CD4-positive, alpha-beta T cell treated with Interleukin-6 at 100 ng/mL for 8 hours (primary cell): ENCODE measurements around the gene KRT74.

Experiments
- DNase-seq: peaks from one replicate; pipeline ENCODE4 v3.0.0-alpha.2; 2020; ENCODE audit warnings: mixed read lengths, low spot score

Gene KRT74

DNA sequence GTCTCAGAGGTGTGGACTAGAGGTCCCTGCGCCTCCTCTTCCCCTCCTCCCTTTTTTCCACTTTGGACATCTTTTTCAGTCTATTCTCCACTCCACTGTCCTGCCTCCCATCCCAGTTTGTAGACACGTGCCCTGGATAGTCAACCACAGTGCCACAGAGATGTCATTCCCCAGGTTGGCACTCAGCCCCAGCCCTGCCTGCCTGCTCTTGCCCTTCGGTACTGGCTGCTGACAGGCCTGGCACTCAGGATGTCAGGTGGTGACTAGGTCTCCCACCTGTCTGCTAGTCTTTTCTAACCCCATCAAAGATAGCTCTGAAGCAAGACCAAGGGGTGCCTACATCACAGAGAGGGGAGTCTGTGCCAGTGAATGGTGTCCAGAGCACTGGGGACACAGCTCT lies 36.5 kb downstream of the KRT74 start:
- DNase-seq = no peak

- DNase-seq = no peak
Observed at GRCh38 chr12:52535574-52535973, 38.1 kb downstream of the KRT74 start.

- no peak for DNase-seq
Observed at GRCh38 chr12:52534482-52534881, 39.2 kb downstream of the KRT74 start.

- DNase-seq = no peak
Observed at GRCh38 chr12:52533686-52534470, 39.8 kb downstream of the KRT74 start.

GRCh38 chr12:52532636-52533035 lies 41.0 kb downstream of the KRT74 start:
- no peak for DNase-seq

DNA sequence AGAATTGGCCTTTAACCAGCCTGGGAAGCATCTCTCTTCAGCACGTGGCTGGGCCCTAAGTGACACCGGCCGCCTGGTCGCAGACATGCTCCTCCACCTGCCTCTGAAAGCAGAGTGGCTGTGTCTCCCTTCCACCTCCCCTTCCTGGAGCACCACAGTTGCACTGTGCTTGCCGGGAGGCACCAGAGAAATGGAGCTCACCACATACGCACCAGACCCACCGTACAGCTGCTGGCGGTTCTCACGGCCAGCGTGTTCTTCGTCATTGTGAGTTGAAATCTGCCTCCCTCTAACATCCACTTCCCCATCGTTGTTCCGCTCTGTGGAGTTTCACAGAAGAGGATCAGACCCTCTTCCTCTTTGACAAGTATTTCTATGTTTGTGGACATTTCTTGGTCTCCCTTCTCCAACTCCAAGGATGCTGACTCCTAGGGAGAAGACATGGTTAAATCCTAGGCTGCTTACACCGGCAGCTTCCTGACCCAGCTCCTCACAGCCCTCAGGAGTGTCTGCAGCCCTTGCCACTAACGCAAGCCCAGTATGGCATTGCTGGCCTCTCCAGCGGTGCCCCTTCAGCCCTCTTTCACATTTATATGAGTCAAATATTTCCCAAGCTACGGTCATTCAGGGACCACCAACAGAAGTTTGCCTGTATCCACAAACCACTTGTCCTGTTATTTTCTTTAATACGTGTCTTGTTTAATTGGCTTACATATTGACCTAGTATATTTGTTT lies 41.9 kb downstream of the KRT74 start:
- DNase-seq = no peak

- DNase-seq = no peak
Observed at GRCh38 chr12:52530905-52531304, 42.7 kb downstream of the KRT74 start.

GRCh38 chr12:52530366-52530765 lies 43.3 kb downstream of the KRT74 start:
- DNase-seq = no peak

GRCh38 chr12:52529846-52530245 lies 43.8 kb downstream of the KRT74 start:
- no peak for DNase-seq

GRCh38 chr12:52529417-52529816 lies 44.2 kb downstream of the KRT74 start:
- no peak for DNase-seq

GRCh38 chr12:52528641-52529143 lies 45.0 kb downstream of the KRT74 start:
- no peak for DNase-seq

GRCh38 chr12:52527121-52527800 lies 46.4 kb downstream of the KRT74 start:
- no peak for DNase-seq

- no peak for DNase-seq
Observed at GRCh38 chr12:52526511-52526951, 47.1 kb downstream of the KRT74 start.

DNA sequence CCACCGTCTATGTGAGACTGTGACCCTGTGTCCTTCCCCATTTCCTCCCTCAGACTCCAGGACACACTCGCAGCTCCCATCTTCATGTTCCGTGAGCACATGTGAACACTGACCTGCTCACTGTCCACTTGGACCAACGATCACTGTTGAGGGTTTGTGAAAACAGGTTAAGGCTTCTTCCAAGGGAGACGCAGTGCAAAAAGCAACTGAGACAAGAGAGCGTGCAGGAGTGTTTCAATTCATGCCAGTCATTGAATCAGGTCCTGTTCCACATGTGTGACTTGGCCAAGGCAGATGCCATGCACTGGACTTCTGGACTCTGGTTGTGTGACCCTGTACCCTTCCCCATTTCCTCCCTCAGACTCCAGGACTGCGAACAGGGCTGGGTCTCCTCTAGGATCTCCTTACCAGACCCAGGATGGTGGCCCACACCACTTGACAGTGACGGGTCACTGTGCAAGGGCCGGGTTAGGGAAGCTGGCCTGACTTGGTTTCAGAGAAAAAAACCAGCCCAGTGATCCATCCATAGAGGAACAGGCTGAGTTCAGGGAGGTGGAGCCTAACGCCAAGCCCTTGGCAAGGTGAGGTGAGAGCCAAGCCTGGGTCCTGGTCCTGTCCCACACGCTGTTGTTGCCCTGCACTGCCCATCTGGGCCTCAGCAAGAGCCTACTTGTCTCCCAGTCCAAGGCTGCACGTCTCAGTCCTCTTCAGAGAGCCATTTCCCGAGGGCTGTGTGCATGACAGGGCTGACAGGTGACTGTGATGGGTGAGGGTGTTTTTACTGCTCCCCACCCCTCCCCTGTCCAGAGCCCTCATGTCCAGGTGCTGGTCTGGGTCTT lies 47.8 kb downstream of the KRT74 start:
- no peak for DNase-seq

GRCh38 chr12:52524898-52525591 lies 48.6 kb downstream of the KRT74 start:
- DNase-seq = no peak

GRCh38 chr12:52524241-52524897 lies 49.3 kb downstream of the KRT74 start:
- no peak for DNase-seq

- no peak for DNase-seq
Observed at GRCh38 chr12:52523824-52524223, 49.8 kb downstream of the KRT74 start.

DNA sequence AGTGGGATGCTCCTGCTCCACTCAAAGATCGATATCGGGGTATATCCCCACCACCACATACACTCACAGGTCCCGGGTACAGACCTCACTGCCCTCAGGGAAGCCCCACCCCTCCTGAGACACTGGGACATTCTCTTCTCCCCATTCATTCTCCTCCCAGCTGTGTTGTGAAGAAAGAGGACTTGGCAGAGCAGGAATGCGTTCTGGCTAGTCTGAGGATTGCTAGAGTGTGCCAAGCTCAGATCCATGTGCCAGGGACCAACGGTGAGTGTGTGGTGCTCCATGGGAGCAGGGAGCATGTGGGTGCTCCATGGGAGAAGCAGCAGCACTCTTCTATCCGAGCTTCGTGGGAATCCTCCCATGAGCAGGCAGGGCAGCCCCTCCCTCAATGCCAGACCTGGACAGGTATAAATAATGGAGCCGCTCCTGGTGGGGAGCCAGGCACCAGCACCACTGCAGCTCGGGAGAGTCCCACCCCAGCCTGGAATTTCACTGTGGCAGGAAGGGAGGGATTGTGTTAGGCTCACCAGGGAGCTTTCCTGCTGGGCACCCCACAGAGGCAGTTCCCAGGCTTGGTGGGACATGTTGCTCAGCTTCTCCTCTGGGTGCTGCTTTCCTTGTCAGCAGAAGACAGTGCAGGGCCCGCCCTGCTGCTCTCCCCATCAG lies 51.2 kb downstream of the KRT74 start:
- no peak for DNase-seq

- no peak for DNase-seq
Observed at GRCh38 chr12:52521568-52522266, 51.9 kb downstream of the KRT74 start.
